Activated CD4-positive, alpha-beta memory T cell treated with anti-CD3 and anti-CD28 coated beads, Interleukin-2, amount 10 ng/mL, durations not matched to agents 7 days and 5 days (primary cell): ENCODE results near the gene WDSUB1. TPM values are rescaled to one million over a fixed set of nuclear protein-coding genes. Genes with fewer than 3 reads are reported as not detected.

ENCODE experiments used
- CTCF ChIA-PET: fragments of 350-600 bp; sonication (Branson Sonifier 250); formaldehyde crosslinking; loops from one replicate; lab custom pipeline; 2021; ENCODE audit warnings: antibody characterized with exemption, inconsistent platforms; lab: Charles Lee
- POLR2A ChIA-PET: fragments of 350-600 bp; sonication (Branson Sonifier 250); formaldehyde crosslinking; loops from one replicate; lab custom pipeline; 2021; ENCODE audit warnings: antibody characterized with exemption; lab: Charles Lee
- DNase-seq: peaks from one replicate; pipeline ENCODE4 v3.0.0-alpha.2; 2020
- H3K27ac Mint-ChIP-seq: one replicate; pipeline ENCODE4 v1.8.0; 2021; ENCODE audit warnings: mild to moderate bottlenecking, mixed read lengths
- H3K27me3 Mint-ChIP-seq: one replicate; pipeline ENCODE4 v1.8.0; 2021; ENCODE audit warnings: mixed read lengths
- H3K36me3 Mint-ChIP-seq: one replicate; pipeline ENCODE4 v1.8.0; 2021; ENCODE audit warnings: low read depth, mixed read lengths
- H3K4me1 Mint-ChIP-seq: one replicate; pipeline ENCODE4 v1.8.0; 2021; ENCODE audit warnings: mixed read lengths
- H3K4me3 Mint-ChIP-seq: one replicate; pipeline ENCODE4 v1.8.0; 2021; ENCODE audit warnings: mild to moderate bottlenecking, mixed read lengths
- H3K9me3 Mint-ChIP-seq: one replicate; pipeline ENCODE4 v1.8.0; 2021; ENCODE audit warnings: mixed read lengths
- total RNA-seq, 2 experiments: library from RNA; stranded (reverse); gene quantifications; one replicate each; pipeline ENCODE4 v1.2.3, GENCODE V29; 2021

The WDSUB1 gene
- total RNA-seq, 2 experiments from 2014 or later = 5.6 to 6.0 TPM

GRCh38 chr2:159227467-159227866 is 59.0 kb downstream of the WDSUB1 start:
- DNase-seq = no peak
- no peaks in the 10 kb centered on the region for H3K36me3 Mint-ChIP-seq
- ChIA-PET POLR2A (interaction anchor here (0.9 to 1.4 kb wide), 2 partner anchors 11 to 14 kb away, joined by 3 read pairs; no protein-coding TSS in a partner anchor), CTCF (no interaction called here)
- H3K27ac Mint-ChIP-seq = no peak overlapping the region
- H3K4me3 Mint-ChIP-seq = no peak overlapping the region
- H3K27me3 Mint-ChIP-seq = no peaks in the 10 kb centered on the region
- H3K4me1 Mint-ChIP-seq = peaks cover 15% of the 10 kb centered on the region
- H3K9me3 Mint-ChIP-seq = no peaks in the 10 kb centered on the region

- H3K27me3 Mint-ChIP-seq = no peaks in the 10 kb centered on the region
- H3K9me3 Mint-ChIP-seq = no peaks in the 10 kb centered on the region
- POLR2A ChIA-PET = interaction anchor here (0.9 to 1.4 kb wide), 2 partner anchors 12 to 15 kb away, joined by 3 read pairs; no protein-coding TSS in a partner anchor
- no peak overlapping the region for H3K27ac Mint-ChIP-seq
- no peak overlapping the region for H3K4me3 Mint-ChIP-seq
- peaks cover 15% of the 10 kb centered on the region for H3K4me1 Mint-ChIP-seq
- no peaks in the 10 kb centered on the region for H3K36me3 Mint-ChIP-seq
- CTCF ChIA-PET = no interaction called here
- DNase-seq = no peak
Observed at GRCh38 chr2:159226608-159227385, 59.7 kb downstream of the WDSUB1 start.

- CTCF ChIA-PET = no interaction called here
- DNase-seq = peak; percentile 29
- no peaks in the 10 kb centered on the region for H3K36me3 Mint-ChIP-seq
- H3K9me3 Mint-ChIP-seq = no peaks in the 10 kb centered on the region
- H3K4me1 Mint-ChIP-seq = peaks cover 15% of the 10 kb centered on the region
- no peak overlapping the region for H3K27ac Mint-ChIP-seq
- POLR2A ChIA-PET = no interaction called here
- no peaks in the 10 kb centered on the region for H3K27me3 Mint-ChIP-seq
- no peak overlapping the region for H3K4me3 Mint-ChIP-seq
Observed at GRCh38 chr2:159226059-159226461, 60.4 kb downstream of the WDSUB1 start.

- Mint-ChIP-seq H3K4me1 (peaks cover 15% of the 10 kb centered on the region), H3K4me3 (no peak overlapping the region), H3K36me3 (no peaks in the 10 kb centered on the region), H3K9me3 (no peaks in the 10 kb centered on the region), H3K27ac (no peak overlapping the region), H3K27me3 (no peaks in the 10 kb centered on the region)
- POLR2A ChIA-PET = no interaction called here
- CTCF ChIA-PET = no interaction called here
- DNase-seq = no peak
Observed at GRCh38 chr2:159225025-159226016, 61.2 kb downstream of the WDSUB1 start.

GRCh38 chr2:159224061-159224813 is 62.3 kb downstream of the WDSUB1 start:
- no peak overlapping the region for H3K4me3 Mint-ChIP-seq
- CTCF ChIA-PET = no interaction called here
- DNase-seq = no peak

GRCh38 chr2:159219394-159219998 is 67.0 kb downstream of the WDSUB1 start:
- H3K4me1 Mint-ChIP-seq = no peaks in the 10 kb centered on the region
- DNase-seq = no peak
- H3K27ac Mint-ChIP-seq = no peak overlapping the region
- CTCF ChIA-PET = no interaction called here
- no peaks in the 10 kb centered on the region for H3K9me3 Mint-ChIP-seq
- POLR2A ChIA-PET = no interaction called here
- no peaks in the 10 kb centered on the region for H3K36me3 Mint-ChIP-seq
- H3K27me3 Mint-ChIP-seq = no peaks in the 10 kb centered on the region
- H3K4me3 Mint-ChIP-seq = no peak overlapping the region

More at GRCh38 chr2:159224061-159224813, 62.3 kb downstream of the WDSUB1 start:
- Mint-ChIP-seq H3K27me3 (no peaks in the 10 kb centered on the region), H3K4me1 (peaks cover 15% of the 10 kb centered on the region), H3K36me3 (no peaks in the 10 kb centered on the region), H3K9me3 (no peaks in the 10 kb centered on the region), H3K27ac (no peak overlapping the region)
- POLR2A ChIA-PET = no interaction called here

GRCh38 chr2:159218389-159218788 is 68.1 kb downstream of the WDSUB1 start:
- ChIA-PET POLR2A (no interaction called here), CTCF (no interaction called here)
- Mint-ChIP-seq H3K36me3 (no peaks in the 10 kb centered on the region), H3K9me3 (no peaks in the 10 kb centered on the region), H3K27ac (no peak overlapping the region), H3K4me3 (no peak overlapping the region), H3K4me1 (no peaks in the 10 kb centered on the region), H3K27me3 (no peaks in the 10 kb centered on the region)
- no peak for DNase-seq

- no peak overlapping the region for H3K27ac Mint-ChIP-seq
- POLR2A ChIA-PET = no interaction called here
- CTCF ChIA-PET = no interaction called here
- H3K9me3 Mint-ChIP-seq = no peaks in the 10 kb centered on the region
- no peaks in the 10 kb centered on the region for H3K27me3 Mint-ChIP-seq
- DNase-seq = no peak
- no peaks in the 10 kb centered on the region for H3K36me3 Mint-ChIP-seq
- H3K4me1 Mint-ChIP-seq = no peaks in the 10 kb centered on the region
- H3K4me3 Mint-ChIP-seq = no peak overlapping the region
Observed at GRCh38 chr2:159217676-159218075, 68.8 kb downstream of the WDSUB1 start.

- no peak overlapping the region for H3K4me3 Mint-ChIP-seq
- CTCF ChIA-PET = interaction anchor here (1.7 kb wide), 1 partner anchor 96 kb away, joined by 5 read pairs; no protein-coding TSS in a partner anchor
- H3K4me1 Mint-ChIP-seq = peaks cover 1% of the 10 kb centered on the region
- H3K36me3 Mint-ChIP-seq = no peaks in the 10 kb centered on the region
- no peak overlapping the region for H3K27ac Mint-ChIP-seq
- no peaks in the 10 kb centered on the region for H3K9me3 Mint-ChIP-seq
- no peaks in the 10 kb centered on the region for H3K27me3 Mint-ChIP-seq
- POLR2A ChIA-PET = no interaction called here
- no peak for DNase-seq
Observed at GRCh38 chr2:159215116-159215515, 71.4 kb downstream of the WDSUB1 start.

GRCh38 chr2:159214325-159214865 is 72.1 kb downstream of the WDSUB1 start:
- Mint-ChIP-seq H3K4me1 (peaks cover 9% of the 10 kb centered on the region), H3K27ac (no peak overlapping the region), H3K9me3 (no peaks in the 10 kb centered on the region), H3K4me3 (no peak overlapping the region), H3K27me3 (no peaks in the 10 kb centered on the region), H3K36me3 (no peaks in the 10 kb centered on the region)
- POLR2A ChIA-PET = no interaction called here
- CTCF ChIA-PET = interaction anchor here (1.7 kb wide), 1 partner anchor 95 kb away, joined by 5 read pairs; no protein-coding TSS in a partner anchor
- DNase-seq = no peak

- Mint-ChIP-seq H3K27me3 (no peaks in the 10 kb centered on the region), H3K27ac (no peak overlapping the region), H3K36me3 (no peaks in the 10 kb centered on the region), H3K9me3 (no peaks in the 10 kb centered on the region), H3K4me1 (peaks cover 11% of the 10 kb centered on the region), H3K4me3 (no peak overlapping the region)
- POLR2A ChIA-PET = no interaction called here
- DNase-seq = no peak
- CTCF ChIA-PET = interaction anchor here (0.7 to 1.7 kb wide), 2 partner anchors 94 to 652 kb away, joined by 4 to 5 read pairs; no protein-coding TSS in a partner anchor
Observed at GRCh38 chr2:159213296-159213695, 73.2 kb downstream of the WDSUB1 start.
